Uterus (tissue), 4 donors: Measurements from ENCODE around the gene FAM20B. TPM values are rescaled to one million over a fixed set of nuclear protein-coding genes. Genes with fewer than 3 reads are reported as not detected.

ENCODE experiments used
- DNase-seq, 2 donors: peaks; one replicate each; pipeline ENCODE4 v3.0.0-alpha.2; 2019 to 2020
- H3K27ac ChIP-seq, 2 donors: fragments of 200-600 bp; sonication (generic); 1 replicate in 1 of 2; 2 replicates in 1 of 2; pipeline ENCODE4 v1.5.1; 2016 to 2018
- H3K27me3 ChIP-seq, 2 donors: fragments of 200-600 bp; sonication (generic); one replicate each; pipeline ENCODE4 v1.5.1; 2018 to 2019; ENCODE audit warnings: control low read depth in 1 of 2
- H3K36me3 ChIP-seq, 2 donors: fragments of 200-600 bp; sonication (generic); one replicate each; pipeline ENCODE4 v1.5.1; 2019; ENCODE audit warnings: control low read depth in 1 of 2
- H3K4me1 ChIP-seq, 2 donors: fragments of 200-600 bp; sonication (generic); one replicate each; pipeline ENCODE4 v1.5.1; 2018 to 2019; ENCODE audit warnings: control low read depth in 1 of 2
- H3K4me3 ChIP-seq, 2 donors: fragments of 200-600 bp; sonication (generic); 1 replicate in 1 of 2; 2 replicates in 1 of 2; pipeline ENCODE4 v1.5.1; 2018 to 2019; ENCODE audit warnings: mild to moderate bottlenecking in 1 of 2
- H3K9me3 ChIP-seq, 2 donors: fragments of 200-600 bp; sonication (generic); one replicate each; pipeline ENCODE4 v1.5.1; 2019; ENCODE audit warnings: control low read depth in 1 of 2
- CTCF ChIP-seq, 4 experiments: fragments of 200-600 bp in 2 of 4; fragments of 450-650 bp in 2 of 4; sonication (generic) in 2 of 4; IDR thresholded peaks; one replicate each; pipeline ENCODE4 v1.5.1; 2016 to 2019; ENCODE audit warnings: antibody characterized with exemption in 4 of 4, mild to moderate bottlenecking in 2 of 4, moderate library complexity in 1 of 4
- POLR2A ChIP-seq, 2 donors: fragments of 450-650 bp; IDR thresholded peaks; one replicate each; pipeline ENCODE4 v1.6.1; 2016; ENCODE audit warnings: antibody characterized with exemption in 2 of 2, mild to moderate bottlenecking in 1 of 2, moderate library complexity in 1 of 2
- intact Hi-C: fragments of 100-400 bp; cut with DNase I; formaldehyde crosslinking; loops from one replicate; pipeline ENCODE4 v1.15.1; 2023; ENCODE audit warnings: low total_unique reads
- total RNA-seq, 4 donors: library from RNA; depleted of rRNA in 3 of 4; stranded (reverse); fragments of >200 nt in 3 of 4; gene quantifications; one replicate each; pipeline versions ENCODE4 v1.1.0 to v1.2.4, GENCODE V29; 2014 to 2023
- donor health status: DM: yes; HTN: yes; CAD: no.

Gene FAM20B
- total RNA-seq, 4 donors from 2014 or later = 12.8 to 70.1 (median 36.7) TPM

- Histone ChIP-seq H3K4me1 (peaks cover 0 to 8% of the 10 kb centered on the region in 2 donors), H3K27me3 (no peaks in the 10 kb centered on the region), H3K4me3 (no peak overlapping the region), H3K36me3 (no peaks in the 10 kb centered on the region), H3K9me3 (no peaks in the 10 kb centered on the region), H3K27ac (no peak overlapping the region)
- intact Hi-C loops = no loop called here
- no peak for DNase-seq
- TF ChIP-seq POLR2A (IDR thresholded peaks at IDR 0.05) (no peak), CTCF (IDR thresholded peaks at IDR 0.05) (no peak)
Measured at GRCh38 chr1:179023946-179024650, 1.6 kb upstream of the FAM20B start.

GRCh38 chr1:179025975-179026812 lies 500 bp downstream of the FAM20B start:
- Histone ChIP-seq H3K27me3 (no peaks in the 10 kb centered on the region), H3K36me3 (no peaks in the 10 kb centered on the region), H3K27ac (peak overlapping the region; percentile 82 to 92), H3K4me3 (peak overlapping the region; percentile 65 to 89), H3K9me3 (no peaks in the 10 kb centered on the region), H3K4me1 (peaks cover 0 to 12% of the 10 kb centered on the region in 2 donors)
- intact Hi-C loops = no loop called here
- TF ChIP-seq POLR2A (IDR thresholded peaks at IDR 0.05) (peak in 1 of 2 donors; percentile 46), CTCF (IDR thresholded peaks at IDR 0.05) (no peak)
- DNase-seq = peak; percentile 38 to 61

GRCh38 chr1:179026813-179027669 lies 1.3 kb downstream of the FAM20B start:
- peaks cover 0 to 12% of the 10 kb centered on the region in 2 donors for H3K4me1 ChIP-seq
- peak overlapping the region; percentile 82 to 92 for H3K27ac ChIP-seq
- H3K27me3 ChIP-seq = no peaks in the 10 kb centered on the region
- H3K9me3 ChIP-seq = no peaks in the 10 kb centered on the region
- intact Hi-C loops = no loop called here
- no peak for DNase-seq
- TF ChIP-seq POLR2A (IDR thresholded peaks at IDR 0.05) = no peak
- no peak for TF ChIP-seq CTCF (IDR thresholded peaks at IDR 0.05)
- peak overlapping the region; percentile 65 to 89 for H3K4me3 ChIP-seq
- no peaks in the 10 kb centered on the region for H3K36me3 ChIP-seq

- TF ChIP-seq CTCF (IDR thresholded peaks at IDR 0.05) (no peak), POLR2A (IDR thresholded peaks at IDR 0.05) (no peak)
- intact Hi-C loops = no loop called here
- peaks cover 4 to 12% of the 10 kb centered on the region in 2 donors for H3K4me1 ChIP-seq
Measured at GRCh38 chr1:179029321-179029759, 3.6 kb downstream of the FAM20B start.

More at GRCh38 chr1:179029321-179029759, 3.6 kb downstream of the FAM20B start:
- no peak for DNase-seq
- H3K27ac ChIP-seq = no peak overlapping the region
- H3K9me3 ChIP-seq = no peaks in the 10 kb centered on the region
- H3K4me3 ChIP-seq = no peak overlapping the region
- no peaks in the 10 kb centered on the region for H3K36me3 ChIP-seq
- H3K27me3 ChIP-seq = no peaks in the 10 kb centered on the region
